HG03095 (cell line): ENCODE data around the gene CMAS.

Experiments used
- ATAC-seq: cut with Tn5 transposase; IDR thresholded peaks from one replicate; pipeline ENCODE4 v1.9.1; 2021; ENCODE audit warnings: moderate library complexity; ENCODE audit not compliant: unreplicated experiment

Gene CMAS

GRCh38 chr12:22105542-22105941, 59.5 kb downstream of the CMAS start:
- no peak for ATAC-seq

- no peak for ATAC-seq
Observed at GRCh38 chr12:22110176-22110575, 64.2 kb downstream of the CMAS start.
